ENCODE results near the gene NWD2. TPM values are rescaled to one million over a fixed set of nuclear protein-coding genes. Genes with fewer than 3 reads are reported as not detected.
A peak's percentile ranks its signal among the peaks of the same experiment; 100 is the strongest.

Gene NWD2
- total RNA-seq, 3 donors from 2014 or later = 0.95 to 1.4 (median 1.3) TPM

DNA sequence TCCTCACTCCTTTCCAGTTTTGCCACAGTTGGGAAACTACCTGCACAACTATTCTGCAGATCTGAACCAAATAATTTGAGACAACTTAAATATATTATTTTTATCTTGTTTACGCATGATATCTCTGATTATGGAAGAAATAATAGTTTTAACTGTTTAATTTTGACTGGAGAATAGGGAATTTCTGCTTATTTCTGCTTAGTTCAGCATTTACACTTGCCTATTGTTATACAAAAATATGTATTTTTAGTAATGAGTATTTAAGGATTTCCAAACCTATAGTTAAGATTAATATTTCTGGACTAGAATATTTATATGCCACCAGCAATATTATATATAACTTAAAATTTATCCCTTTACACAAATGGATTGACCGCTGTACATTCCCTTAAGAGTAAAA lies 125.5 kb downstream of the NWD2 start:
- intact Hi-C loops (cut with DNase I, micrococcal nuclease) = no loop called here
- H3K9me3 ChIP-seq = no peaks in the 10 kb centered on the region
- ATAC-seq (no peak), DNase-seq (no peak)
- TF ChIP-seq, protein P1, sequence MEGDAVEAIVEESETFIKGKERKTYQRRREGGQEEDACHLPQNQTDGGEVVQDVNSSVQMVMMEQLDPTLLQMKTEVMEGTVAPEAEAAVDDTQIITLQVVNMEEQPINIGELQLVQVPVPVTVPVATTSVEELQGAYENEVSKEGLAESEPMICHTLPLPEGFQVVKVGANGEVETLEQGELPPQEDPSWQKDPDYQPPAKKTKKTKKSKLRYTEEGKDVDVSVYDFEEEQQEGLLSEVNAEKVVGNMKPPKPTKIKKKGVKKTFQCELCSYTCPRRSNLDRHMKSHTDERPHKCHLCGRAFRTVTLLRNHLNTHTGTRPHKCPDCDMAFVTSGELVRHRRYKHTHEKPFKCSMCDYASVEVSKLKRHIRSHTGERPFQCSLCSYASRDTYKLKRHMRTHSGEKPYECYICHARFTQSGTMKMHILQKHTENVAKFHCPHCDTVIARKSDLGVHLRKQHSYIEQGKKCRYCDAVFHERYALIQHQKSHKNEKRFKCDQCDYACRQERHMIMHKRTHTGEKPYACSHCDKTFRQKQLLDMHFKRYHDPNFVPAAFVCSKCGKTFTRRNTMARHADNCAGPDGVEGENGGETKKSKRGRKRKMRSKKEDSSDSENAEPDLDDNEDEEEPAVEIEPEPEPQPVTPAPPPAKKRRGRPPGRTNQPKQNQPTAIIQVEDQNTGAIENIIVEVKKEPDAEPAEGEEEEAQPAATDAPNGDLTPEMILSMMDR (IDR thresholded peaks at IDR 0.05) = no peak
- H3K4me1 ChIP-seq (ENCODE audit: low read depth) = no peaks in the 10 kb centered on the region
- H3K4me3 ChIP-seq = no peak overlapping the region
- no peaks in the 10 kb centered on the region for H3K36me3 ChIP-seq (ENCODE audit: low read depth)

DNA sequence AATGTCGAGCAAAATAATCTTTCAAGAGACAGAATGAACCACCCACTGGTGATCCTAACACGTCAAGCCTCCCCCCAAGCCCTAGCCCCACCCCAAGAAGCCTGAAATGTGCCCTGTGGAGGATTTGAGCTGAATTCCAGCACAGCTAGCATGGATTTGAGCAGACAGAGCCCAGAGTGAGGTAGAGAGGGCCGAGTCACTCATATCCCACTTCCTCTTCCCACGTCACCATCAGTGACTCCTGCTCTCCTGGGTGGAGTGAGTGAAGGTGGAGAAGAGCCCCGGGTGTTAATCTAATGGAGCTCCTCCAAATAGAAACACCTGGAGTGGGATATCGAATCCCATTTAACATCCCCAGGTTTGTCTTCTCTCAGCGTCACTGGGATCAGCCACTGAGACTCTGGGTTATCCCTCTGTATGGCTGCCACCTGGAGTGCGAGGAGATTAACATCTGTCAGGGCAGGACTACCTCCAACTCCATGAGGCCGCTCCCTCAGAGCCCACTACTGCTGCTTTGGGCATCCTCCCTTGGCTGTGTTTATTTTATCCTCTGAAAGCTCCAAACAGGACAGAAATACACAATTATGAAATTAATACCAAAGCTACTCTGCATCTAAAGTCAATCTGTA lies 136.6 kb downstream of the NWD2 start:
- Histone ChIP-seq H3K4me3 (no peak overlapping the region), H3K4me1 (ENCODE audit: low read depth) (peaks cover 2% of the 10 kb centered on the region), H3K9me3 (no peaks in the 10 kb centered on the region), H3K36me3 (ENCODE audit: low read depth) (no peaks in the 10 kb centered on the region)
- DNase-seq (no peak), ATAC-seq (no peak)
- TF ChIP-seq, protein P1 (IDR thresholded peaks at IDR 0.05) = no peak
- intact Hi-C loops (cut with DNase I, micrococcal nuclease) = no loop called here

DNA sequence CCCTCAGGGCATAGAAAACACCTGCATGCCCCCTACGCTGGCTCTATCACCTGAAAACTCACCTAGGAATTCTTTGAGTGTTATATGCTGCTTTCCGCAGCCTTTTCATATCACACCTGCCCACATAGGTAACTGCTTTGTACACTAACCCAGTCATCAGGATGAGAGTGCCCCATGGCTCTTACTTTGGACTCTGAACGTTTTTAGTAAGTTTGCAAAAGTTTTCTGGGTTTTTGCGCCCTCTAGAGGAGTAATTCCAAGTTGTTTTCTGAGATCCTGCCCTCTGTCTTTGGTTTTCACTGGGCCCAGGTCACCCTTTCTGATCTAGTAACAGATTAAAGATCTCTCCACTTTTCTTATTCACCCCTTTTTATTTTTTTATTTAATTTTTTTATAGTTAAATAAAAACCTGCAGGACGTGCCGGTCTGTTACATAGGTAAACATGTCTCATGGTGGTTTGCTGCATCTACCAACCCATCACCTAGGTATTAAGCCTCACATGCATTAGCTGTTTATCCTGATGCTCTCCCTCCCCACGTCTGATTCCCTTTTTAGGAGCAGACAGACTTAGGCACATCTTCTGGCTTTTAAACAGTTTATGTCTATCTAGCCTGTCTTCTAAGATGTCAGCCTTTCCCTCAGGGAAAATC lies 139.2 kb downstream of the NWD2 start:
- peaks cover 2% of the 10 kb centered on the region for H3K4me1 ChIP-seq (ENCODE audit: low read depth)
- intact Hi-C loops (cut with DNase I, micrococcal nuclease) = no loop called here
- DNase-seq (peak in 1 of 3 donors; percentile 78), ATAC-seq (peak; percentile 80)
- TF ChIP-seq, protein P1 (IDR thresholded peaks at IDR 0.05) = peak; percentile 44
- no peaks in the 10 kb centered on the region for H3K36me3 ChIP-seq (ENCODE audit: low read depth)
- H3K9me3 ChIP-seq = no peaks in the 10 kb centered on the region
- H3K4me3 ChIP-seq = no peak overlapping the region

DNA sequence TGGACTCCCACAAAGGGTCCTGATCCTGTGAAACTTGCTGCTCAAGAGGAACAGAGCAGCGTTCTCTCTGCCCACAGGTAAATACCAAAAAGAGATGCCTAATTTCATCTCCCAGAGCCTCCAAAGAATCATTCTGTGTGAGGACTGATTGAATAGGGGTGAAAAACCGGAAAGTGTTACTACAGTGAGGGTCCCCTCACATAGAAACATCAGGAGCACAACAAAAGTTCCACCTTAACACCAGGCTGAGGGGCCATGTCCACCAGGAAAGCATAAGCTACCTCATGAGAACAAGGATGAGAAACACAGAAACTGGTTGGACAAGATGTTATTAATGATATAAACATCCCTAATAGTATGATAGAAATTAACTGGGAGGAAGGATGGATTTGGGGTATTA lies 140.9 kb downstream of the NWD2 start:
- DNase-seq = no peak
- H3K9me3 ChIP-seq = no peaks in the 10 kb centered on the region
- H3K4me3 ChIP-seq = no peak overlapping the region
- TF ChIP-seq, protein P1 (IDR thresholded peaks at IDR 0.05) = no peak
- no peaks in the 10 kb centered on the region for H3K36me3 ChIP-seq (ENCODE audit: low read depth)
- peaks cover 2% of the 10 kb centered on the region for H3K4me1 ChIP-seq (ENCODE audit: low read depth)
- intact Hi-C loops (cut with DNase I, micrococcal nuclease) = no loop called here
- no peak for ATAC-seq

DNA sequence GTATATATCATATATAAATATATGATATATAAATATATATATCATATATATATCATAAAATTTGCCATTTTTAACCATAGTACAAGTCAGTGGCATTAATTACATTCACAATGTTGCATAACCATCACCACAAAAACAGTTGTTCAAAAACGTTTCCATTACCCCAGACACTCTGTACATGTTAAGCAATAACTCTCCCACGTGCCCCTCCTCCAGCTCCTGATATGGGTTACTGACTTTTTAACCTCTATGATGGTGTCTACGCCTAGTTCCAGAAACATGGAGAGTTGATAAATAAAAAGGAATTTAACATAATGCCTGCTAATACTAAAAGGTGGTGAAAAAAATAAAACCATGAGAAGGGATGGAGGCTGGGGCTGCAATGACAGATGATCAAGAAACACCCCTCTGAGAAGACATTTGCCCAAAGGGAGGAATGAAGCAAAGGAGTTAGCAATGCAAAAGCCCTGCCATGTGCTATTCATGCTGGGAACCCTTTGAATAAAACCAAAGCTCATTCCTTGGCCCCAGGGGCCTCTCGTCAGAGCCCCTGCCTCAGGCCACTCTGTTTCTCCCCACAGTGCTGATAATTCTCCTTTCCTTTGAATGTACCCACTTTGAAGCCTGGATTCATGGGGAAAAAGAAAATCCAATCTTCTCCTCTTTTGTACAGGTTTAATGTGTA lies 144.3 kb downstream of the NWD2 start:
- intact Hi-C loops (cut with DNase I, micrococcal nuclease) = no loop called here
- no peak overlapping the region for H3K4me3 ChIP-seq
- H3K36me3 ChIP-seq (ENCODE audit: low read depth) = no peaks in the 10 kb centered on the region
- no peak for ATAC-seq
- DNase-seq = no peak
- TF ChIP-seq, protein P1 (IDR thresholded peaks at IDR 0.05) = no peak
- no peaks in the 10 kb centered on the region for H3K4me1 ChIP-seq (ENCODE audit: low read depth)
- H3K9me3 ChIP-seq = no peaks in the 10 kb centered on the region

All from mucosa of descending colon (tissue), 3 donors.